Keratinocyte (primary cell): ENCODE results near the gene ERC2. TPM values are rescaled to one million over a fixed set of nuclear protein-coding genes. Genes with fewer than 3 reads are reported as not detected.

Source experiments
- DNase-seq: peaks from one replicate; pipeline ENCODE4 v3.0.0-alpha.2; 2011; ENCODE audit warnings: low read depth, missing footprints, low spot score
- FAIRE-seq: peaks from 2 replicates; lab custom pipeline; 2011; peaks lifted over from hg19 to GRCh38; lab: Jason Lieb, UNC
- H2AFZ ChIP-seq: 2 replicates; pipeline ENCODE4 v1.6.0; 2012; ENCODE audit warnings: low read length, control low read depth, inconsistent platforms; ENCODE audit not compliant: control insufficient read depth
- H3K27ac ChIP-seq: 2 replicates; pipeline ENCODE4 v1.5.1; 2011; ENCODE audit warnings: low read length; ENCODE audit not compliant: control insufficient read depth, insufficient read depth
- H3K27me3 ChIP-seq: 3 replicates; pipeline ENCODE4 v1.6.0; 2011; ENCODE audit warnings: low read length; ENCODE audit not compliant: control insufficient read depth, insufficient read depth; ENCODE audit errors: extremely low read depth
- H3K36me3 ChIP-seq, 2 experiments: 2 replicates in 1 of 2; 3 replicates in 1 of 2; pipeline ENCODE4 v1.5.1; 2011; ENCODE audit warnings: low read length in 2 of 2, mild to moderate bottlenecking in 1 of 2; ENCODE audit not compliant: control insufficient read depth in 2 of 2, insufficient read depth in 2 of 2; ENCODE audit errors: extremely low read depth in 1 of 2
- H3K4me1 ChIP-seq: 3 replicates; pipeline ENCODE4 v1.5.1; 2011; ENCODE audit warnings: low read length; ENCODE audit not compliant: control insufficient read depth, insufficient read depth; ENCODE audit errors: extremely low read depth
- H3K4me2 ChIP-seq: 3 replicates; pipeline ENCODE4 v1.6.0; 2011; ENCODE audit warnings: low read depth, low read length; ENCODE audit not compliant: control insufficient read depth, insufficient read depth; ENCODE audit errors: extremely low read depth
- H3K4me3 ChIP-seq, 3 experiments: fragments of 200-600 bp in 1 of 3; sonication (generic) in 1 of 3; 2 replicates in 2 of 3; 3 replicates in 1 of 3; pipeline ENCODE4 v1.5.1; 2011 to 2016; ENCODE audit warnings: low read length in 3 of 3, mild to moderate bottlenecking in 3 of 3, control low read depth in 2 of 3, inconsistent platforms in 1 of 3, low read depth in 1 of 3, mixed read lengths in 1 of 3, mixed run types in 1 of 3, moderate library complexity in 1 of 3; ENCODE audit not compliant: control insufficient read depth in 2 of 3, insufficient read depth in 2 of 3; ENCODE audit errors: extremely low read depth in 1 of 3
- H3K79me2 ChIP-seq: 2 replicates; pipeline ENCODE4 v1.6.0; 2012; ENCODE audit warnings: low read length; ENCODE audit not compliant: control insufficient read depth, insufficient read depth
- H3K9ac ChIP-seq: 3 replicates; pipeline ENCODE4 v1.6.0; 2011; ENCODE audit warnings: low read length; ENCODE audit not compliant: control insufficient read depth, insufficient read depth; ENCODE audit errors: extremely low read depth
- H3K9me1 ChIP-seq: 3 replicates; pipeline ENCODE4 v1.6.0; 2011; ENCODE audit warnings: low read length; ENCODE audit not compliant: control insufficient read depth, insufficient read depth; ENCODE audit errors: extremely low read depth
- H3K9me3 ChIP-seq: 2 replicates; pipeline ENCODE4 v1.5.1; 2012; ENCODE audit warnings: low read depth, low read length; ENCODE audit not compliant: control insufficient read depth
- H4K20me1 ChIP-seq: 3 replicates; pipeline ENCODE4 v1.6.0; 2011; ENCODE audit warnings: low read length; ENCODE audit not compliant: control insufficient read depth, insufficient read depth; ENCODE audit errors: extremely low read depth
- CTCF ChIP-seq, 3 experiments: IDR thresholded peaks in 1 of 3; conservative IDR thresholded peaks in 1 of 3; optimal IDR thresholded peaks in 1 of 3; 2 replicates in 2 of 3; 3 replicates in 1 of 3; pipeline versions ENCODE3 to v1.5.1; 2011; ENCODE audit warnings: low read length in 3 of 3, mild to moderate bottlenecking in 3 of 3, moderate library complexity in 2 of 3, control low read depth in 1 of 3, inconsistent platforms in 1 of 3; ENCODE audit not compliant: insufficient read depth in 2 of 3; ENCODE audit errors: extremely low read depth in 1 of 3
- EZH2 ChIP-seq: IDR thresholded peaks from one replicate; pipeline ENCODE4 v1.6.1; 2012; ENCODE audit warnings: inconsistent platforms, mild to moderate bottlenecking, low read length, moderate library complexity
- dilution Hi-C: fragments of 300-500 bp; cut with MboI; formaldehyde crosslinking; loops from one replicate; pipeline ENCODE4 v1.7.0; 2020; ENCODE audit warnings: low sequenced_read_pairs; ENCODE audit not compliant: extremely low pct_ligation_motif_present
- polyA plus RNA-seq, 5 experiments: library from polyadenylated mRNA; depleted of rRNA in 3 of 5; stranded (reverse) in 3 of 5; stranded (forward) in 1 of 5; unstranded in 1 of 5; fragments of >200 nt; gene quantifications; 1 replicate in 1 of 5; 2 replicates in 3 of 5; 3 replicates in 1 of 5; pipeline versions ENCODE4 v1.2.1 to v1.2.3, GENCODE V29; 2011 to 2012; ENCODE audit warnings: missing spikeins in 2 of 5, low read depth in 1 of 5, low replicate concordance in 1 of 5

Gene ERC2
- polyA plus RNA-seq, 1 donor (not counting 4 experiments of a cell fraction or from before 2014, with no cell fraction given): 0.08 TPM

DNA sequence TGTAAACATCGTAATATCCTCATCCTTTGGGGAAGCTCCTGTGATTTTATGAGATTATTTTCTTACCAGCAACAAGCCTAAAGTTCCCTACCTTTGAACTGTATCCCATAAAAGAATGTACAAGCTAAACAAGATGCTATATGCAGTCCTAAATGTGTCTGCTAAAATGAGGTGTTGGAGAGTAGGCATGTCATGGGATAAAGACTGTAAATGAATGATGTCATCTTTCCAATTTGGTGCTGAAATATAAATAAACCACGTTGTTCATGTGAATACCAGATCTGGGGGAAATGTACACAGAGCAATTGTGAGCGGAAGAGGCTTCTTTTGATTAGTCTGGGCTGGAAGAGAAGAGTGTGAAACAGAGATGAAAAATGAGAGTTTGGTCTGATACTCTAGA lies 766.3 kb downstream of the ERC2 start:
- Histone ChIP-seq H4K20me1 (no peaks in the 10 kb centered on the region), H3K27me3 (no peaks in the 10 kb centered on the region), H3K9me3 (no peaks in the 10 kb centered on the region), H3K36me3 (no peaks in the 10 kb centered on the region), H3K4me2 (no peak overlapping the region), H3K9ac (no peak overlapping the region), H3K79me2 (no peaks in the 10 kb centered on the region), H3K4me1 (no peaks in the 10 kb centered on the region), H3K4me3 (no peak overlapping the region), H2AFZ (no peak overlapping the region), H3K9me1 (no peaks in the 10 kb centered on the region), H3K27ac (no peak overlapping the region)
- TF ChIP-seq EZH2: no peak
- TF ChIP-seq CTCF (optimal IDR thresholded peaks at IDR 0.05 in 1 of 3, IDR thresholded peaks at IDR 0.05 in 1 of 3, conservative IDR thresholded peaks at IDR 0.05 in 1 of 3; ENCODE audit: extremely low read depth in 1 of 3, insufficient read depth in 2 of 3, low read length in 3 of 3): no peak
- dilution Hi-C loops: no loop called here
- FAIRE-seq (no peak), DNase-seq (no peak)

GRCh38 chr3:55698831-55699230 lies 769.4 kb downstream of the ERC2 start:
- H4K20me1 ChIP-seq: no peaks in the 10 kb centered on the region
- H3K27ac ChIP-seq: no peak overlapping the region
- no peaks in the 10 kb centered on the region for H3K36me3 ChIP-seq
- no peak overlapping the region for H3K9ac ChIP-seq
- dilution Hi-C loops: no loop called here
- TF ChIP-seq EZH2 (no peak), CTCF (optimal IDR thresholded peaks at IDR 0.05 in 1 of 3, IDR thresholded peaks at IDR 0.05 in 1 of 3, conservative IDR thresholded peaks at IDR 0.05 in 1 of 3; ENCODE audit: extremely low read depth in 1 of 3, insufficient read depth in 2 of 3, low read length in 3 of 3) (no peak)
- H3K9me1 ChIP-seq: no peaks in the 10 kb centered on the region
- H3K79me2 ChIP-seq: no peaks in the 10 kb centered on the region
- DNase-seq (no peak), FAIRE-seq (no peak)
- no peak overlapping the region for H3K4me2 ChIP-seq
- H3K4me1 ChIP-seq: no peaks in the 10 kb centered on the region
- no peak overlapping the region for H2AFZ ChIP-seq
- H3K4me3 ChIP-seq: no peak overlapping the region
- no peaks in the 10 kb centered on the region for H3K9me3 ChIP-seq
- H3K27me3 ChIP-seq: no peaks in the 10 kb centered on the region
